Non-pigmented ciliary epithelial cell (primary cell): ENCODE results near the gene ZFAND4.
"Not testable (repeated sequence)": the region's sequence is repeated elsewhere in the genome, so short reads cannot be mapped to it uniquely, and the experiment has no call there.

Experiments
- DNase-seq: peaks from one replicate; pipeline ENCODE4 v3.0.0-alpha.2; 2010; ENCODE audit warnings: low read depth

ZFAND4 gene

DNA sequence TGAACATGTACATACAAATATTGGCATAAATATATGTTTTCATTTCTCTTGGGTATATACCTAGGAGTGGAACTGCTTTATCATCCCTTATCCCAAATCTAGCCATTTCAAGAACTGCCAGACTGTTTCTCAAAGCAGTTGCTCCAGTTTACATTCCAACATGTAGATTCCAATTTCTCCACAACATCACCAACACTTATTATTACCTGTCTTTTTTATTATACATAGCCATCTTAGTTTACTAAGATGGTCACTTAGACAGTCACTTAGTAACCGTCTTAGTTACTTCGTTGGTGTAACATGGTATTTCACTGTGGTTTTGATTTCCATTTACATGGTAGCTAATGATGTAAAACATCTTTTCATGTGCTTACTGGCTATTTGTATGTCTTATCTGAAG lies 82.7 kb downstream of the ZFAND4 start:
- DNase-seq, result no peak

DNA sequence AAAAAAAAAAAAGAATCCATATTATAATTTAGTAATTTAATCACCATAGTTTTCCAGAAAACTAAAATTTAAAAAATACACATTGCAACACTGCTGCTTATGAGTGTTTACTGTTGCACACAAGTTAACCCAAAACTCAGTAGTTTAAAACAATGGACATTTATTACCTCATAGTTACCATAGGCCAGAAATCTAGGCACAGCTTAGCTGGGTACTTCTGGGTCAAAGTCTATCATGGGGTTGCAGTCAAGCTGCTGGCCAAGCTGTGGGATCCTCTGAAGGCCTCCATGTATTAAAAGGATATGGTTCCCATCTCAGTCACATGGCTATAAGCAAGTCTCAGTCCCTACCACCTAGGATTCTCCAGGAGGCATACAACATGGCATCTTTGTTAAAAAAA lies 83.6 kb downstream of the ZFAND4 start:
- no peak for DNase-seq

GRCh38 chr10:45586028-45586824 lies 86.3 kb downstream of the ZFAND4 start:
- DNase-seq, result no peak

DNA sequence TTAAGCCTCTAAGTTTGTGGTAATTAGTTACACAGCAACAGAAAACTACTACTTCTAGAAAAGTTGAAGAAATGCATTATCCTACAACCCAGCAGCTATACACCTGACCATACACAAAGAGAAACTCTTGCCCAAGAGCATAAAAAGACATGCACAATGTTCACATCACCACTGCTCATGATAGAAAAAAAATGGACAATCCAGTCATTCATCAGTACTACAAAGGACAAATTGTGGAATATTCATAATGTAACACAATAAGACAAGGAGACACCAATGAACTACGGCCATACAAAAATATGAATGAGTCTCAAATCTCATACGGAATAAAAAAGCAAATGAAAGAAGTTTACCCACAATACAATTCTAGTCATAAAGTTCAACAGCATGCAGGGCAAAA lies 87.4 kb downstream of the ZFAND4 start:
- DNase-seq, result no peak

GRCh38 chr10:45582386-45582781 lies 90.2 kb downstream of the ZFAND4 start:
- no peak for DNase-seq

DNA sequence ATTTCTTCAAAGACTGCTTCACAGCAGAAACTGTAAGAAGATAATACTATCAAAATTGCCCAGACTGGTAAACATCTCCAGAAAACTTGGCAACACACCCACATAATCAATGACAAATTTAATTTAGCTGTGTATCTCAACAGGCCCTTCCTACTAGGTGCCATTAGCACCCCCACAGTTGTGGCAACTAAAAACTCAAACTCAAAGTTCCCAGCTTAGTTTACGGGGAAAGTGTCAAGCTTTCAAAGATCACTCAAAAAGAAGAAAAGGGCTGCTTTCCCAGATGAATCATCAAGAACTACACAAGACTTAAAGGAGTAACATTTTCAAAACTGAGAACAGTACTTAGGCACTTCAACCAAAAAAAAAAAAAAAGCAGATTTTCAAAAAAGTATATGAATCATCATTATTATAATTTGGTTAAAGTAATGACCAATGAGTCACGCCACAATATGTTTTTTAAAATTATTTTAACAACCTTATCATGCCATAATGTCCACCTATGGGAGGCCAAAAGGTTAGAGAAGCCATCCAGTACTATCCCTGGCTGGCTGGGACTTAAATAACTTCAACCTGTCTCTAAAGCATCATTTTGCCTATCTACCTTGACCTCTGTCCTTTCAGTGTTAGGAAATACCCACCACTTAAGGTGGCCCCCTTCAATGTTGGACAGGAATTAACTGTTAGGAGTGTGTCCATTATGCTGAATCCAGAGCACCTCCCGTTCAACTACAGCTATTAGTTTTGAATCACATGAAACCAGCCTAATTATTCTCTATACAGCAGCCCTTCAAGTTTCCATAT lies 90.8 kb downstream of the ZFAND4 start:
- DNase-seq, result no peak

DNA sequence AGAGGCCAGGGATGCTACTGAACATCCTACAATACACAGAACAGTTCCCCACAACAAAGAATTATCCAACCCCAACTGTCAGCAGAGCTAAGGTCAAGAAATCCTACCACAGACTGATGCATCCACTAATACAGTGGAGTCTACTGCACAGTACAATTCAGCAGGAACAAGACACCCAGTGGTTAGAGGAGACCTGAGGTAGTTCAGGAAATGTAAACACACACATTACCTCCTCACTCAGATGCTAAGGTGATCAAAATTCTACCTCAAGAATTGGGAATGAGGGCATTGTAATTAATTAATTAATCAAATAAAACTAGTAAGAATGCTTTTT lies 91.4 kb downstream of the ZFAND4 start:
- DNase-seq, result no peak

DNA sequence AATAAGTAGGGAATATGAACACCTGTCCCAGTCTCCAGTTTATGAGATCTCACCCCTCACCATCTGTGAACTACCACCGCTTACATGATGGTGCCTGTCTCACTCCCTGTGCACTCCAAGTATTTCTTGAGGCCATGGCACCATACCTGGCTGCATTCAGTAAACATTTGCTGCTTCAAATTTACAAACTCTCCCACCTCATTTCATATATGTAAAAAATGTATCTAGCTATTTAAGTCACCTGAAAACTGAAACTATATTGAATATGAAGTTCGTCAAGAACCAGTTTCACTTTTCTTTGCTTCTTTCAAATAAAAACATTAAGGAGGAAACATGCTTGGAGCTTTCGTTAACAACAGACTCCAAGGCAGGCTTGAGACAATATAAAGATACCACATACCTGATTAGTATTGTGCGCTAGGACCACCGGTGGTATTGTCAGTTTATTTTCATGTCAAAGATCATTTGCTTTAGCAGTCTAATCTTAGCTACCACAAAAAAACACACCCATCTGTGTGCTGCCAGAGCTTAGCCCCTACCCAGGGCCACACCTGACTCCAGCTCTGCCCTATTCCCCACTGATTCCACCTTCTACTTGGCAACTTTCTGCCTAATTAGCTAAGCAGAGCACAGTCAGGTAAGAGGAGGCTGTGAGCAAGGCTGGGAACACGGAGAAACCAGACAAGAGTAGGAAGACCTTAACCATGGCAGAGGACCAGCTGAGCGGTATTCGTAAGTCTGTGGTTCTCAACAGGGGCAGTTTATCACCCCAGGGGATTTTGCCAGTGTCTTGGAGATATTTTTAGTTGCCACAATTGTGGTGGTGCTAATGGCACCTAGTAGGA lies 92.0 kb downstream of the ZFAND4 start:
- DNase-seq, result no peak

DNA sequence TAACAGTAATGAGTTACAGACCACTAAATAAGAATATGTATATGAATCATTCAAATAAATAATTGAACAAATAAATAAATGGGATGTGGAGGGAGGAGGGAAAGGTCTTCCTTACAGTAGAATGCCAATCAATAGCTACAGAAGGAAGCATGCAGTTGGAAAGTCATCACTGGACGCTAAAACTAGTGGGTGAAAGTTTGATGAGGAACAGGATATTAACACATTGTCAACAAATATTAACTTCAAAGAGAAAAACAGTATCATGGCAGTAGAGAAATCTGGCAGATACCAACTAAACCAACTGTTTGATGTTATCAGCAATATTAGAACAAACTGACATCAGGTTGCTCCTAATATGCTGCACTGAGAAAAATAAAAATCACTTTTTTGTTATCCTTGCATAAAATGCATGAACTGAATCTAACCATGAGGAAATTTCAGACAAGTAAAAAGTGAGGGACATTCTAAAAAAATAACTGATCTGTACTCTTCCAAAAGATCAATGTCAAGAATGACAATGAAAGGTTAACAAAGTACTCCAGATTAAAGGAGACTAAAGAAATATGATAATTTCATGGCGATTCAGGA lies 94.1 kb downstream of the ZFAND4 start:
- DNase-seq, result no peak

DNA sequence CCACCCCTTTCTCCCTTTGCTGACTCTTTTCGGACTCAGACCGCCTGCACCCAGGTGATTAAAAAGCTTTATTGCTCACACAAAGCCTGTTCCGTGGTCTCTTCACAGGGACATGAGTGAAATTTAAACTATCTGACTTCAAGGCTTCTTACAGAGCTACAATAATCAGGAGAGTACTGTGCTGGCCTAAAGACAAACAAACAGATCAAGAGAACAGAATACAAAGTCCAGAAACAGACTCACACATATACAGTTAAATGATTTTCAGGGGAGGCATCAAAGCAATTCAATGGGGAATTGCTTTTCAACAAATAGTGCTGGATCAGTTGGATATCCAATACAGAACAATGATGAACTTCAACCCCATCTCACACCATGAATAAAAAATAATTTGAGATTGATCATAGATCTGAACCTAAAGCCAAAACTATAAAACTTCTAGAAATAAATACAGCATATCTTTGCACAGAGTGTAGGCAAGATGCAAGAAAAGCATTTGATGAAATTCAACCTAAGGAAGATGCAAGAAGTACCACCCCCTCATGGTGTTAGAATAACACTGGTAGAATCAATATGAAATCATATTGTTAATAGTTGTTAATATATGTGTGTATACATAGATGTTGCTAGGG lies 96.5 kb downstream of the ZFAND4 start:
- no peak for DNase-seq

DNA sequence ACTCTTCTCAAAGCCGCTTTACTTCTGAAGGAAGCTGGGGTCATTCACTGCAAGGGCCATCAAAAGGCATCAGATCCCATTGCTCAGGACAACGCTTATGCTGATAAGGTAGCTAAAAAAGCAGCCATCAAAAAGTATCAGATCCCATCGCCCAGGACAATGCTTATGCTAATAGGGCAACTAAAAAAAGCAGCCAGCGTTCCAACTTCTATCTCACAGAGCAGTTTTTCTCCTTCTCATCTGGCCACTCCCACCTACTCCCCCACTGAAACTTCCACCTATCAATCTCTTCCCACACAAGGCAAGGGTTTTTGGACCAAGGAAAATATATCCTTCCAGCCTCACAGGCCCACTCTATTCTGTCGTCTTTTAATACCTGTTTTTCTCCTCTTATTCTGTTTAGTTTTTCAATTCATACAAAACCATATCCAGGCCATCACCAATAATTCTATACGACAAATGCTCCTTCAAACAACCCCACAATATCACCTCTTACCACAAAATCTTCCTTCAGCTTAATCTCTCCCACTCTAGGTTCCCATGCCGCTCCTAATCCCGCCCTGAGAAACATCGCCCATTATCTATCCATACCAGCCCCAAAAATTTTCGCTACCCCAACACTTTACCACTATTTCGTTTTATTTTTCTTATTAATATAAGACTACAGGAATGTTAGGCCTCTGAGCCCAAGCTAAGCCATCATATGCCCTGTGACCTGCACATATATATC lies 97.4 kb downstream of the ZFAND4 start:
- not testable (repeated sequence) for DNase-seq

DNA sequence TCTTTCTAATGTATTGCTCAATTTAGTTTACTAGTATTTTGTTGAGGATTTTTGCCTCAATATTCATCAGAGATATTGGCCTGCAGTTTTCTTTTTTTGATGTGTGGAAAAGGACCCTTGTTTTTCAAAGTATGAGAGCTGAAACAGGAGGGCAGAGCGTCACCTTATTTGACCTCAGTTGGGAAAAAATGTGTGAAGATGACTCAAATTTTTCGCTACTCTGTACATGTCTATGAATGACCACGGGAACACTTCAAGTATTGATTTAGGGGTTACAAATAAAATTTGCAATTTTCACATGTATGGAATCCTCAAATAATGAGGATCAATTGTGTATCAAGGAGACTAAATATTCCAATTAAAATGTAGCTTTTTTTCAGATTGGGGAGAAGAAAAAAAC lies 103.1 kb downstream of the ZFAND4 start:
- no peak for DNase-seq

DNA sequence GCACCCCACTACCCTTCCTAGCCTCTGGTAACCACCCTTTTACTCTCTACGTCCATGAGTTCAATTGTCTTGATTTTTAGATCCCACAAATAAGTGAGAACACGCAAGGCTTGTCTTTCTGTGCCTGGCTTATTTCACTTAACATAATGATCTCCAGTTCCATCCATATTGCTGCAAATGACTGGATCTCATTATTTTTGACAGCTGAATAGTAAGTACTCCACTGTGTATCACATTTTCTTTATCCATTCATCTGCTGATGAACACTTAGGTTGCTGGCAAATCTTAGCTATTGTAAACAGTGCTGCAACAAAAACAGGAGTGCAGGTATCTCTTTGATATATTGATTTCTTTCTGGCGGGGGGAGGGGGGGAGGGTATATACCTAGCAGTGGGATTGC lies 106.2 kb downstream of the ZFAND4 start:
- DNase-seq, result no peak
